PC-3 (cell line): ENCODE data around the gene CYB5R3. TPM values are rescaled to one million over a fixed set of nuclear protein-coding genes. Genes with fewer than 3 reads are reported as not detected.

Experiments
- ATAC-seq: fragments of 200-7000 bp; cut with Tn5 transposase; 2 replicates; pipeline ENCODE4 v1.9.1; 2020; ENCODE audit warnings: mild to moderate bottlenecking, moderate library complexity
- BruUV-seq: library from RNA; stranded (reverse); fragments of 400-500 nt; replicated peaks from 2 replicates; lab custom pipeline; 2021; lab: Mats Ljungman, UMichigan
- CTCF ChIA-PET: fragments of 300-600 bp; sonication (Branson Sonifier 250); formaldehyde crosslinking; loops from one replicate; lab custom pipeline; 2022; ENCODE audit warnings: antibody characterized with exemption; lab: Charles Lee
- POLR2A ChIA-PET: fragments of 300-600 bp; sonication (Branson Sonifier 250); formaldehyde crosslinking; loops from one replicate; lab custom pipeline; 2022; ENCODE audit warnings: antibody characterized with exemption; ENCODE audit not compliant: unreplicated experiment; lab: Charles Lee
- DNase-seq: peaks from one replicate; pipeline ENCODE4 v3.0.0-alpha.2; 2015
- H2AFZ ChIP-seq: fragments of 300-600 bp; sonication (generic); 2 replicates; pipeline ENCODE4 v1.6.0; 2016; ENCODE audit warnings: antibody characterized with exemption, low read length
- H3F3A ChIP-seq: fragments of 300-600 bp; sonication (generic); one replicate; pipeline ENCODE4 v1.6.0; 2017; ENCODE audit warnings: antibody characterized with exemption, low read length, control low read depth, mild to moderate bottlenecking; ENCODE audit not compliant: unreplicated experiment
- H3K27ac ChIP-seq: fragments of 300-600 bp; sonication (generic); 2 replicates; pipeline ENCODE4 v1.5.1; 2016; ENCODE audit warnings: mild to moderate bottlenecking, low read length
- H3K27me3 ChIP-seq: fragments of 300-600 bp; sonication (generic); 2 replicates; pipeline ENCODE4 v1.6.1; 2016; ENCODE audit warnings: low read length, mixed read lengths
- H3K36me3 ChIP-seq: fragments of 300-600 bp; sonication (generic); 2 replicates; pipeline ENCODE4 v1.6.1; 2016; ENCODE audit warnings: low read depth, mixed run types, low read length, mixed read lengths
- H3K4me1 ChIP-seq: fragments of 300-600 bp; sonication (generic); 2 replicates; pipeline ENCODE4 v1.5.1; 2016; ENCODE audit warnings: low read length; ENCODE audit not compliant: insufficient read depth
- H3K4me2 ChIP-seq: fragments of 300-600 bp; sonication (generic); 2 replicates; pipeline ENCODE4 v1.6.0; 2016; ENCODE audit warnings: low read length
- H3K4me3 ChIP-seq: fragments of 300-600 bp; sonication (generic); 2 replicates; pipeline ENCODE4 v1.5.1; 2016; ENCODE audit warnings: mild to moderate bottlenecking, low read length, mixed read lengths
- H3K79me2 ChIP-seq: fragments of 300-600 bp; sonication (generic); 2 replicates; pipeline ENCODE4 v1.6.1; 2017; ENCODE audit warnings: low read length, mixed read lengths
- H3K9ac ChIP-seq: fragments of 300-600 bp; sonication (generic); 2 replicates; pipeline ENCODE4 v1.6.0; 2016; ENCODE audit warnings: mild to moderate bottlenecking, low read length
- H3K9me2 ChIP-seq: fragments of 300-600 bp; sonication (generic); replicated peaks from 2 replicates; pipeline ENCODE4 v1.6.1; 2016; ENCODE audit warnings: mixed run types, low read length, mixed read lengths
- H3K9me3 ChIP-seq: fragments of 300-600 bp; sonication (generic); 2 replicates; pipeline ENCODE4 v1.6.1; 2016; ENCODE audit warnings: low read length, mixed read lengths
- H4K20me1 ChIP-seq: fragments of 300-600 bp; sonication (generic); 2 replicates; pipeline ENCODE4 v1.6.1; 2016; ENCODE audit warnings: low read length, mixed read lengths
- EZH2 ChIP-seq: fragments of 300-600 bp; sonication (generic); IDR thresholded peaks from one replicate; pipeline ENCODE4 v1.6.1; 2017; ENCODE audit warnings: antibody characterized with exemption, mild to moderate bottlenecking, low read length; ENCODE audit not compliant: unreplicated experiment
- EZH2phosphoT487 ChIP-seq: fragments of 300-600 bp; sonication (generic); IDR thresholded peaks from 2 replicates; pipeline ENCODE4 v1.6.1; 2018; ENCODE audit warnings: mild to moderate bottlenecking, antibody characterized with exemption, low read length, borderline replicate concordance
- intact Hi-C: fragments of 100-400 bp; cut with micrococcal nuclease; formaldehyde crosslinking; loops from 2 replicates; pipeline ENCODE4 v1.9.0; 2023
- total RNA-seq: library from RNA; depleted of rRNA; stranded (reverse); fragments of >200 nt; gene quantifications from 2 replicates; pipeline ENCODE4 v1.2.3, GENCODE V29; 2014
- TF ChIP-seq, protein P1 (sequence below): fragments of 300-600 bp; sonication (generic); conservative IDR thresholded peaks from 2 replicates; pipeline ENCODE4 v1.5.1; 2017; ENCODE audit warnings: antibody characterized with exemption, low read depth, mild to moderate bottlenecking, low read length

The CYB5R3 gene
- total RNA-seq, 1 experiment from 2014 or later = 73.3 TPM

DNA sequence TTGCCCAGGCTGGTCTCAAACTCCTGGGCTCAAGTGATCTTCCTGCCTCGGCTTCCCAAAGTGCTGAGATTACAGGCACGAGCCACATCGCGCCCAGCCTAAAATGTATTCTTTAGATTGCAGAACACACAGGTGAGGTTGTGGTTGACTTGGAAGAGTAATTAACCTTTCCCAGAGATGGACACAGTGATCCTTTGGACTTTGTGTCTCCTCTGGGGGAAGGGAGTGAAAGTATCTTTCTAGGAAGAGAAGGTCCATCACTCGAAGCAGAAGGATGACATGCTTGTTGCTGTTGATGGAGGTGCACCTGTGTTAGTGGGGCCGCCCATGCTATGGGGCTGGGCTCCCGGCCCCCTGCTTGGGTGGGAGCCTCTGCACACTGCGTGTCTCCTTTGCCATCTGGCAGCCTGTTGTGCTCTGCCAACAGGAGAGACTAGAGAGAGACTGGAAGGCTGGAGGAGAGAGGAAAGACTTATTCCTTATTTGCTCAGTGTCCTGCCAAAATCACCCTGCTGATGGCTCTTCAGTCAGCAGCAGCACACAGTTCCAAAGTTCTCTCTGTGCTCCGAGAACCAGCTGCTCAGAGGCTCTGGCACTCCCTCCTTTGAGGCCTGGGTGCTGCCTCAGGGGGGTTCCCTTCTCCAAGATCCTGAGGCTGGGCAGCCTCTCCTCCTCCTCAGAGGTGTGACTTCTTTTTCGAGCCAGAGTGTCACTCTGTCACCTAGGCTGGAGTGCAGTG is 33.1 kb upstream of the CYB5R3 start:
- no peak for DNase-seq
- H3K4me1 ChIP-seq = peaks cover 21% of the 10 kb centered on the region
- H4K20me1 ChIP-seq = no peaks in the 10 kb centered on the region
- no peaks in the 10 kb centered on the region for H3F3A ChIP-seq
- H3K27ac ChIP-seq = no peak overlapping the region
- H3K36me3 ChIP-seq = no peaks in the 10 kb centered on the region
- H3K9ac ChIP-seq = no peak overlapping the region
- H3K9me2 ChIP-seq = no peaks in the 10 kb centered on the region
- BruUV-seq = no TSS peak
- H3K79me2 ChIP-seq = no peaks in the 10 kb centered on the region
- no peaks in the 10 kb centered on the region for H3K9me3 ChIP-seq
- no peak overlapping the region for H2AFZ ChIP-seq
- intact Hi-C loops = no loop called here
- CTCF ChIA-PET = no interaction called here
- no peak for ATAC-seq
- POLR2A ChIA-PET = no interaction called here
- H3K4me2 ChIP-seq = no peak overlapping the region
- TF ChIP-seq EZH2phosphoT487 (no peak), EZH2 (no peak)
- TF ChIP-seq, protein P1, sequence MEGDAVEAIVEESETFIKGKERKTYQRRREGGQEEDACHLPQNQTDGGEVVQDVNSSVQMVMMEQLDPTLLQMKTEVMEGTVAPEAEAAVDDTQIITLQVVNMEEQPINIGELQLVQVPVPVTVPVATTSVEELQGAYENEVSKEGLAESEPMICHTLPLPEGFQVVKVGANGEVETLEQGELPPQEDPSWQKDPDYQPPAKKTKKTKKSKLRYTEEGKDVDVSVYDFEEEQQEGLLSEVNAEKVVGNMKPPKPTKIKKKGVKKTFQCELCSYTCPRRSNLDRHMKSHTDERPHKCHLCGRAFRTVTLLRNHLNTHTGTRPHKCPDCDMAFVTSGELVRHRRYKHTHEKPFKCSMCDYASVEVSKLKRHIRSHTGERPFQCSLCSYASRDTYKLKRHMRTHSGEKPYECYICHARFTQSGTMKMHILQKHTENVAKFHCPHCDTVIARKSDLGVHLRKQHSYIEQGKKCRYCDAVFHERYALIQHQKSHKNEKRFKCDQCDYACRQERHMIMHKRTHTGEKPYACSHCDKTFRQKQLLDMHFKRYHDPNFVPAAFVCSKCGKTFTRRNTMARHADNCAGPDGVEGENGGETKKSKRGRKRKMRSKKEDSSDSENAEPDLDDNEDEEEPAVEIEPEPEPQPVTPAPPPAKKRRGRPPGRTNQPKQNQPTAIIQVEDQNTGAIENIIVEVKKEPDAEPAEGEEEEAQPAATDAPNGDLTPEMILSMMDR = no peak
- H3K4me3 ChIP-seq = no peak overlapping the region
- no peaks in the 10 kb centered on the region for H3K27me3 ChIP-seq

DNA sequence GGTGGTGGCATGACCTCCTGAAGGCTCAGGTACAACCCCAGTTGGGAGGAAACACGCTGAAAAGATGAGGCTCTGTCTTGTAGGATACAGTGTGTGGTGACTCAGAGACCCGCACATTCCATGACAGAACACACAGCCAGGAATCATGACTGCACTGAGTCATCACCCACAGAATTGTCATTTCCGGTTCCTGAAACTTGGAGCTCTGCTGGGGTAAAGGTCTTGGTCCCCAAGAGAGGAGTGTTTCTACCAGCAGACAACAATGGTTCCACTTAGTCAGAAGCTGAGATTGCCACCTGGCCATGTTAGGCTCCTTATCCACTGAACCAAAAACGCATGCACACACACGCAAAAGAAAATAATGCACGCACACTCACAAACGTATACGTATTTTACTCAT is 31.5 kb upstream of the CYB5R3 start:
- TF ChIP-seq EZH2 = no peak
- TF ChIP-seq, protein P1 = no peak
- TF ChIP-seq EZH2phosphoT487 = no peak
- DNase-seq (peak; percentile 96), ATAC-seq (peak; percentile 99)
- Histone ChIP-seq H3K27me3 (no peaks in the 10 kb centered on the region), H3K9me3 (no peaks in the 10 kb centered on the region), H2AFZ (peak overlapping the region; percentile 43; the same call in 1 of the 2 replicates), H3K4me3 (no peak overlapping the region), H3K27ac (peak overlapping the region; percentile 92), H3K4me1 (peaks cover 10% of the 10 kb centered on the region), H3K36me3 (no peaks in the 10 kb centered on the region), H3F3A (no peaks in the 10 kb centered on the region), H4K20me1 (no peaks in the 10 kb centered on the region), H3K9ac (peak overlapping the region; percentile 63), H3K4me2 (peak overlapping the region; percentile 72), H3K9me2 (no peaks in the 10 kb centered on the region), H3K79me2 (no peaks in the 10 kb centered on the region)
- BruUV-seq = no TSS peak
- CTCF ChIA-PET = no interaction called here
- intact Hi-C loops = no loop called here
- POLR2A ChIA-PET = interaction anchor here (0.6 to 0.7 kb wide), 2 partner anchors 34 to 1132 kb away, joined by 3 to 7 read pairs; partner anchors contain the start of gene EFCAB6

DNA sequence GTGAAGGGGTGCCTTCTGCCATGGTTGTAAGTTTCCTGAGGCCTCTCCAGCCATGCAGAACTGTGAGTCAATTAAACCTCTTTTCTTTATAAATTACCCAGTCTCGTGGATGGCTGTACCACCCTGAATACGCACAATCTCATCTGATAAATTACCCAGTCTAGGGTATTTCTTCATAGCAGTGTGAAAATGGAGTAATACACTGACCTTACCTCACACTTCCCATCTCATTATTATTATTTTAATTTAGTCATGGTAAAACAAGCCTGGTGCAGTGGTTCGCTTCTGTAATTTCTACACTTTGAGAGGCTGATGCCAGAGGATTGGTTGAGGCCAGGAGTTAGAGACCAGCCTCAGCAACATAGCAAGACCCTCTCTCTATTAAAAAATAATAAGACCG is 30.5 kb upstream of the CYB5R3 start:
- H3K27me3 ChIP-seq = no peaks in the 10 kb centered on the region
- H3F3A ChIP-seq = no peaks in the 10 kb centered on the region
- ChIA-PET POLR2A (no interaction called here), CTCF (no interaction called here)
- BruUV-seq = no TSS peak
- no peaks in the 10 kb centered on the region for H3K9me2 ChIP-seq
- H3K79me2 ChIP-seq = no peaks in the 10 kb centered on the region
- DNase-seq = no peak
- no peak for ATAC-seq
- no peak overlapping the region for H3K4me2 ChIP-seq
- no peak overlapping the region for H3K9ac ChIP-seq
- no peaks in the 10 kb centered on the region for H3K36me3 ChIP-seq
- peaks cover 10% of the 10 kb centered on the region for H3K4me1 ChIP-seq
- peak overlapping the region; percentile 92 for H3K27ac ChIP-seq
- no peaks in the 10 kb centered on the region for H3K9me3 ChIP-seq
- no peak overlapping the region for H3K4me3 ChIP-seq
- H2AFZ ChIP-seq = no peak overlapping the region
- intact Hi-C loops = no loop called here
- no peak for TF ChIP-seq EZH2phosphoT487
- TF ChIP-seq EZH2 = no peak
- TF ChIP-seq, protein P1 = no peak
- no peaks in the 10 kb centered on the region for H4K20me1 ChIP-seq
